ENCODE measurements around the gene DBH.

The DBH gene

GRCh38 chr9:133635533-133636531 lies at the start of gene DBH:
Gene DBH (plus strand): TSS chr9:133636363. CDS start chr9:133636372, 9 bp downstream.
- no peak for DNase-seq (ENCODE audit: low read depth in 2 of 2)

- DNase-seq (ENCODE audit: low read depth in 2 of 2): no peak
These were observed 49.1 kb upstream of the DBH start for GRCh38 chr9:133587051-133587450.

- DNase-seq (ENCODE audit: low read depth in 2 of 2): no peak
These were observed 48.7 kb upstream of the DBH start for GRCh38 chr9:133587466-133587865.

- DNase-seq (ENCODE audit: low read depth in 2 of 2): peak; percentile 42 to 43
These were observed 46.5 kb upstream of the DBH start for GRCh38 chr9:133589454-133590227.

GRCh38 chr9:133590231-133590855 lies 45.8 kb upstream of the DBH start:
- no peak for DNase-seq (ENCODE audit: low read depth in 2 of 2)

- no peak for DNase-seq (ENCODE audit: low read depth in 2 of 2)
These were observed 44.9 kb upstream of the DBH start for GRCh38 chr9:133591116-133591910.

GRCh38 chr9:133591985-133592384 lies 44.2 kb upstream of the DBH start:
- no peak for DNase-seq (ENCODE audit: low read depth in 2 of 2)

GRCh38 chr9:133592731-133593409 lies 43.3 kb upstream of the DBH start:
- DNase-seq (ENCODE audit: low read depth in 2 of 2): no peak

GRCh38 chr9:133593587-133594253 lies 42.4 kb upstream of the DBH start:
- no peak for DNase-seq (ENCODE audit: low read depth in 2 of 2)

- DNase-seq (ENCODE audit: low read depth in 2 of 2): no peak
These were observed 41.9 kb upstream of the DBH start for GRCh38 chr9:133594310-133594709.

- no peak for DNase-seq (ENCODE audit: low read depth in 2 of 2)
These were observed 40.3 kb upstream of the DBH start for GRCh38 chr9:133595910-133596309.

- DNase-seq (ENCODE audit: low read depth in 2 of 2): no peak
These were observed 38.7 kb upstream of the DBH start for GRCh38 chr9:133597316-133597957.

- no peak for DNase-seq (ENCODE audit: low read depth in 2 of 2)
These were observed 37.2 kb upstream of the DBH start for GRCh38 chr9:133598978-133599377.

- no peak for DNase-seq (ENCODE audit: low read depth in 2 of 2)
These were observed 36.5 kb upstream of the DBH start for GRCh38 chr9:133599470-133600173.

- no peak for DNase-seq (ENCODE audit: low read depth in 2 of 2)
These were observed 35.4 kb upstream of the DBH start for GRCh38 chr9:133600739-133601138.

GRCh38 chr9:133601746-133602145 lies 34.4 kb upstream of the DBH start:
- no peak for DNase-seq (ENCODE audit: low read depth in 2 of 2)

- DNase-seq (ENCODE audit: low read depth in 2 of 2): no peak
These were observed 33.9 kb upstream of the DBH start for GRCh38 chr9:133602277-133602676.

GRCh38 chr9:133603135-133603927 lies 32.8 kb upstream of the DBH start:
- no peak for DNase-seq (ENCODE audit: low read depth in 2 of 2)

Data from stimulated activated CD4-positive, alpha-beta T cell treated with anti-CD3 and anti-CD28 coated beads, Interleukin-4, amount 100 ng/mL, for 48 hours (primary cell).